Heart left ventricle (tissue), 13 donors: ENCODE data around the gene ARL15.

ENCODE experiments used
- CTCF ChIP-seq, 12 donors: fragments of 200-600 bp; sonication (generic) in 4 of 12; IDR thresholded peaks; one replicate each; pipeline versions ENCODE4 v1.5.0 to v1.8.0; 2018 to 2022; ENCODE audit warnings: antibody characterized with exemption in 12 of 12, mild to moderate bottlenecking in 5 of 12
- POLR2A ChIP-seq, 2 donors: fragments of 450-650 bp; IDR thresholded peaks; one replicate each; pipeline ENCODE4 v1.6.1; 2017; ENCODE audit warnings: antibody characterized with exemption in 2 of 2, mild to moderate bottlenecking in 2 of 2, moderate library complexity in 2 of 2
- donor health status: ischemic (EF 13 %, LVEDD 7.1; RV severe dilation, severe dysfunction).
- donor health status: DM: no; HTN: yes; CAD: no.
- donor health status: DM: no; HTN: no; CAD: no.
- donor health status: ischemic (EF 25% LVEDD 6.9; RV normal size, moderate dysfunction).
- donor health status: ischemic (EF 25% LVEDD 5.7; RV mildly dilated, moderate dysfunction).
- donor health status: ischemic (EF 35%, LVEDD 5.7; RV mildly dilated, moderate dysfunction).
- donor health status: nonischemic (EF 11% LVEDD 7.7; RV severe dilation, severe dysfunction).
- donor health status: DM: yes; HTN: yes; CAD: no.
- donor health status: PGD.
- donor health status: ischemic (EF 29% LVEDD 5.4; RV normal size, mild dysfunction).
- donor health status: nonischemic (EF 23%, LVEDD 6.1; RV moderate dilation, normal function).

- TF ChIP-seq POLR2A (IDR thresholded peaks at IDR 0.05) (no peak), CTCF (IDR thresholded peaks at IDR 0.05) (no peak)
Observed at GRCh38 chr5:54285686-54286085, 24.7 kb downstream of the ARL15 start.
